ENCODE results near the gene SLC25A22.

The SLC25A22 gene

GRCh38 chr11:788009-788640 lies 10.0 kb downstream of the SLC25A22 start:
- no peak for DNase-seq

- no peak for DNase-seq
These were observed 10.9 kb downstream of the SLC25A22 start for GRCh38 chr11:787084-787675.

- no peak for DNase-seq
These were observed 11.6 kb downstream of the SLC25A22 start for GRCh38 chr11:786235-787083.

- DNase-seq = peak; percentile 90
These were observed 14.5 kb downstream of the SLC25A22 start for GRCh38 chr11:783581-784015.

GRCh38 chr11:782264-783174 lies 15.6 kb downstream of the SLC25A22 start:
- DNase-seq = no peak

GRCh38 chr11:779955-780532 lies 18.0 kb downstream of the SLC25A22 start:
- DNase-seq = no peak

GRCh38 chr11:778976-779954 lies 18.8 kb downstream of the SLC25A22 start:
- DNase-seq = no peak

GRCh38 chr11:777288-778255 lies 20.5 kb downstream of the SLC25A22 start, which contains the start of gene GATD1:
Gene GATD1 (minus strand): TSS chr11:777487. CDS start chr11:777462, 25 bp downstream.
- DNase-seq = peak; percentile 62

GRCh38 chr11:776561-777287 lies 21.4 kb downstream of the SLC25A22 start:
- DNase-seq = no peak

- no peak for DNase-seq
These were observed 21.9 kb downstream of the SLC25A22 start for GRCh38 chr11:776263-776560.

GRCh38 chr11:774873-775592 lies 23.0 kb downstream of the SLC25A22 start:
- DNase-seq = no peak

- no peak for DNase-seq
These were observed 24.3 kb downstream of the SLC25A22 start for GRCh38 chr11:773830-774229.

- DNase-seq = no peak
These were observed 24.7 kb downstream of the SLC25A22 start for GRCh38 chr11:773425-773824.

GRCh38 chr11:772429-773390 lies 25.4 kb downstream of the SLC25A22 start:
- no peak for DNase-seq

- DNase-seq = no peak
These were observed 26.4 kb downstream of the SLC25A22 start for GRCh38 chr11:771617-772204.

GRCh38 chr11:770642-771616 lies 27.2 kb downstream of the SLC25A22 start:
- DNase-seq = no peak
